ENCODE results near the gene DUSP16.
"Not testable (repeated sequence)": the region's sequence is repeated elsewhere in the genome, so short reads cannot be mapped to it uniquely, and the experiment has no call there.

DNA sequence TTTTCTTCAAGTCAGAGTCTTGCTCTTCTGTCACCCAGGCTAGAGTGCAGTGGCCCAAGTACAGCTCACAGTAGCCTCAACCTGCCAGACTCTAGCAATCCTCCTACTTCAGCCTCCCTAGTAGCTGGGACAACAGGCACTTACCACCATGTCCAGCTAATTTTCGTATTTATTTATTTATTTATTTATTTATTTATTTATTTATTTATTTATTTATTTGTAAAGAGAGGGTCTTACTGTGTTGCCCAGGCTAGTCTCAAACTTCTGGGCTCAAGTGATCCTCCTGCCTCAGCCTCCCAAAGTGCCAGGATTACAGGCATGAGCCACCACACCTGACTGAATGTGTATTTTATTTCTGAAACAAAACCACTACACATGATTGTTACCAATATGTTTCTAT, 18.1 kb upstream of the DUSP16 start:
- TF ChIP-seq, protein P1, sequence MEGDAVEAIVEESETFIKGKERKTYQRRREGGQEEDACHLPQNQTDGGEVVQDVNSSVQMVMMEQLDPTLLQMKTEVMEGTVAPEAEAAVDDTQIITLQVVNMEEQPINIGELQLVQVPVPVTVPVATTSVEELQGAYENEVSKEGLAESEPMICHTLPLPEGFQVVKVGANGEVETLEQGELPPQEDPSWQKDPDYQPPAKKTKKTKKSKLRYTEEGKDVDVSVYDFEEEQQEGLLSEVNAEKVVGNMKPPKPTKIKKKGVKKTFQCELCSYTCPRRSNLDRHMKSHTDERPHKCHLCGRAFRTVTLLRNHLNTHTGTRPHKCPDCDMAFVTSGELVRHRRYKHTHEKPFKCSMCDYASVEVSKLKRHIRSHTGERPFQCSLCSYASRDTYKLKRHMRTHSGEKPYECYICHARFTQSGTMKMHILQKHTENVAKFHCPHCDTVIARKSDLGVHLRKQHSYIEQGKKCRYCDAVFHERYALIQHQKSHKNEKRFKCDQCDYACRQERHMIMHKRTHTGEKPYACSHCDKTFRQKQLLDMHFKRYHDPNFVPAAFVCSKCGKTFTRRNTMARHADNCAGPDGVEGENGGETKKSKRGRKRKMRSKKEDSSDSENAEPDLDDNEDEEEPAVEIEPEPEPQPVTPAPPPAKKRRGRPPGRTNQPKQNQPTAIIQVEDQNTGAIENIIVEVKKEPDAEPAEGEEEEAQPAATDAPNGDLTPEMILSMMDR (IDR thresholded peaks at IDR 0.05) = not testable (repeated sequence)
- not testable (repeated sequence) for TF ChIP-seq POLR2A (IDR thresholded peaks at IDR 0.05)

All from tibial nerve (tissue), 3 donors.